A549 (cell line): ENCODE data around the gene FERMT1. TPM values are rescaled to one million over a fixed set of nuclear protein-coding genes. Genes with fewer than 3 reads are reported as not detected.
"Not testable (repeated sequence)": the region's sequence is repeated elsewhere in the genome, so short reads cannot be mapped to it uniquely, and the experiment has no call there.

Source experiments
- ATAC-seq, 2 experiments: fragments of 200-7000 bp in 1 of 2; fragments of >200 bp in 1 of 2; cut with Nextera tagmentation in 1 of 2; cut with Tn5 transposase in 1 of 2; 3 replicates each; pipeline versions ENCODE4 v1.8.0 to v1.9.1; 2018 to 2020; ENCODE audit warnings: mild to moderate bottlenecking in 1 of 2, moderate library complexity in 1 of 2
- CTCF ChIA-PET: fragments of 300-600 bp; sonication (Branson Sonifier 250); formaldehyde crosslinking; extraction: SDS; loops from one replicate; lab custom pipeline; 2021; ENCODE audit warnings: antibody characterized with exemption, inconsistent platforms; lab: Yijun Ruan, JAX
- POLR2A ChIA-PET: fragments of 350-600 bp; formaldehyde crosslinking; extraction: SDS; loops from one replicate; lab custom pipeline; 2021; ENCODE audit warnings: antibody characterized with exemption, inconsistent platforms; lab: Yijun Ruan, JAX
- DNase-seq, 2 experiments: peaks; one replicate each; pipeline versions ENCODE4 v3.0.0 to v3.0.0-alpha.2; 2011 to 2016; ENCODE audit warnings: low read depth in 1 of 2, low spot score in 1 of 2
- FAIRE-seq: peaks from 2 replicates; lab custom pipeline; 2011; peaks lifted over from hg19 to GRCh38; lab: Jason Lieb, UNC
- H3K27ac ChIP-seq, 2 experiments: fragments of >200 bp; sonication (Bioruptor Twin); formaldehyde crosslinking; 3 replicates each; pipeline ENCODE4 v1.5.1; 2016 to 2017
- H3K4me1 ChIP-seq: fragments of >200 bp; sonication (Bioruptor Twin); formaldehyde crosslinking; 3 replicates; pipeline ENCODE4 v1.6.1; 2016
- H3K4me2 ChIP-seq: fragments of >200 bp; sonication (Bioruptor Twin); formaldehyde crosslinking; 3 replicates; pipeline ENCODE4 v1.6.1; 2016
- H3K4me3 ChIP-seq: fragments of >200 bp; sonication (Bioruptor Twin); formaldehyde crosslinking; 3 replicates; pipeline ENCODE4 v1.5.1; 2016
- H3K9me3 ChIP-seq: fragments of >200 bp; sonication (Bioruptor Twin); formaldehyde crosslinking; 3 replicates; pipeline ENCODE4 v1.6.1; 2016
- CBX8 ChIP-seq: fragments of 200-600 bp; sonication (generic); IDR thresholded peaks from 2 replicates; pipeline ENCODE4 v1.6.1; 2016
- CEBPB ChIP-seq, 2 experiments: fragments of >200 bp in 1 of 2; sonication (Bioruptor Twin) in 1 of 2; formaldehyde crosslinking in 1 of 2; IDR thresholded peaks; 2 replicates each; pipeline ENCODE4 v1.6.1; 2012 to 2016
- CHD2 ChIP-seq: fragments of 150-350 bp; IDR thresholded peaks from 2 replicates; pipeline ENCODE4 v1.6.1; 2014; ENCODE audit warnings: low read length; ENCODE audit not compliant: partially characterized antibody
- EHMT2 ChIP-seq: fragments of 200-600 bp; sonication (generic); IDR thresholded peaks from 2 replicates; pipeline ENCODE4 v1.6.1; 2016; ENCODE audit warnings: antibody characterized with exemption, low read depth, mild to moderate bottlenecking, moderate library complexity
- ESRRA ChIP-seq: fragments of 150-350 bp; IDR thresholded peaks from 2 replicates; pipeline ENCODE4 v1.6.1; 2014; ENCODE audit warnings: mild to moderate bottlenecking, low read length, borderline replicate concordance
- FOSB ChIP-seq: fragments of 250-450 bp; sonication (Bioruptor Pico); IDR thresholded peaks from 2 replicates; pipeline ENCODE4 v1.5.0; 2020; ENCODE audit warnings: mild to moderate bottlenecking, moderate library complexity
- FOSL2 ChIP-seq, 2 experiments: fragments of 450-650 bp in 1 of 2; fragments of >200 bp in 1 of 2; sonication (Bioruptor Twin) in 1 of 2; formaldehyde crosslinking; IDR thresholded peaks; 2 replicates each; pipeline versions ENCODE4 v1.5.0 to v1.6.1; 2016 to 2020; ENCODE audit warnings: mild to moderate bottlenecking in 1 of 2, moderate library complexity in 1 of 2
- FOXS1 ChIP-seq: fragments of 250-450 bp; sonication (Bioruptor Pico); IDR thresholded peaks from 2 replicates; pipeline ENCODE4 v1.5.0; 2020; ENCODE audit warnings: mild to moderate bottlenecking, moderate library complexity
- GATA3 ChIP-seq: IDR thresholded peaks from 2 replicates; pipeline ENCODE4 v1.6.1; 2012; ENCODE audit warnings: borderline replicate concordance
- HEYL ChIP-seq: fragments of 250-450 bp; sonication (Bioruptor Pico); IDR thresholded peaks from 2 replicates; pipeline ENCODE4 v1.8.0; 2021; ENCODE audit warnings: mild to moderate bottlenecking, moderate library complexity
- HOXA7 ChIP-seq: fragments of 250-450 bp; sonication (Bioruptor Pico); IDR thresholded peaks from 2 replicates; pipeline ENCODE4 v1.5.0; 2020; ENCODE audit warnings: mild to moderate bottlenecking, moderate library complexity
- JUN ChIP-seq, 2 experiments: fragments of >200 bp; sonication (Bioruptor Twin); formaldehyde crosslinking; IDR thresholded peaks; 2 replicates in 1 of 2; 3 replicates in 1 of 2; pipeline ENCODE4 v1.6.1; 2016 to 2017
- JUNB ChIP-seq: fragments of >200 bp; sonication (Bioruptor Twin); formaldehyde crosslinking; IDR thresholded peaks from 2 replicates; pipeline ENCODE4 v1.6.1; 2016
- KDM5A ChIP-seq: fragments of 200-600 bp; sonication (generic); IDR thresholded peaks from 2 replicates; pipeline ENCODE4 v1.6.1; 2016; ENCODE audit warnings: antibody characterized with exemption, mild to moderate bottlenecking
- MAZ ChIP-seq: fragments of 150-350 bp; IDR thresholded peaks from 2 replicates; pipeline ENCODE4 v1.6.1; 2014; ENCODE audit warnings: antibody characterized with exemption, low read depth, low read length, borderline replicate concordance
- POLR2A ChIP-seq: IDR thresholded peaks from 2 replicates; pipeline ENCODE4 v1.6.1; 2012; ENCODE audit warnings: mild to moderate bottlenecking, low read length
- POLR2AphosphoS2 ChIP-seq: conservative IDR thresholded peaks from 2 replicates; pipeline ENCODE4 v1.6.1; 2012; ENCODE audit warnings: low read length, improper control_type of control experiment, inconsistent platforms
- RAD21 ChIP-seq, 2 experiments: fragments of >200 bp in 1 of 2; sonication (Bioruptor Twin) in 1 of 2; formaldehyde crosslinking in 1 of 2; IDR thresholded peaks in 1 of 2; conservative IDR thresholded peaks in 1 of 2; 2 replicates in 1 of 2; 3 replicates in 1 of 2; pipeline ENCODE4 v1.6.1; 2012 to 2018; ENCODE audit warnings: inconsistent platforms in 1 of 2
- RARB ChIP-seq: fragments of 250-450 bp; sonication (Bioruptor Pico); IDR thresholded peaks from 2 replicates; pipeline ENCODE4 v1.8.0; 2021; ENCODE audit warnings: mild to moderate bottlenecking, moderate library complexity
- RCOR1 ChIP-seq: fragments of 150-350 bp; IDR thresholded peaks from 2 replicates; pipeline ENCODE4 v1.6.1; 2014; ENCODE audit warnings: antibody characterized with exemption, low read length, low read depth
- RFX5 ChIP-seq: fragments of 450-650 bp; IDR thresholded peaks from 2 replicates; pipeline ENCODE4 v1.7.1; 2014; ENCODE audit warnings: antibody characterized with exemption, mild to moderate bottlenecking, moderate library complexity
- SREBF2 ChIP-seq: fragments of 450-650 bp; IDR thresholded peaks from 2 replicates; pipeline ENCODE4 v1.6.1; 2014; ENCODE audit warnings: mild to moderate bottlenecking, moderate library complexity
- TFCP2L1 ChIP-seq: fragments of 250-450 bp; sonication (Bioruptor Pico); IDR thresholded peaks from 2 replicates; pipeline ENCODE4 v1.5.0; 2021; ENCODE audit warnings: mild to moderate bottlenecking
- ZFP36 ChIP-seq: fragments of 450-650 bp; IDR thresholded peaks from 2 replicates; pipeline ENCODE4 v1.6.1; 2014; ENCODE audit warnings: borderline replicate concordance; ENCODE audit not compliant: partially characterized antibody
- ZNF302 ChIP-seq: fragments of 250-450 bp; sonication (Bioruptor Pico); IDR thresholded peaks from 2 replicates; pipeline ENCODE4 v1.9.0; 2021; ENCODE audit warnings: inconsistent platforms, mild to moderate bottlenecking, moderate library complexity
- ZSCAN20 ChIP-seq: fragments of 250-450 bp; sonication (Bioruptor Pico); IDR thresholded peaks from 2 replicates; pipeline ENCODE4 v1.8.0; 2022; ENCODE audit warnings: mild to moderate bottlenecking, moderate library complexity
- WGBS: methylation state at CpG from one replicate; pipeline ENCODE4 v1.1.6; 2017; ENCODE audit errors: missing lambda C conversion rate; 5-methylcytosine and 5-hydroxymethylcytosine counted together
- polyA plus RNA-seq, 4 experiments: library from polyadenylated mRNA; depleted of rRNA in 3 of 4; stranded (reverse); fragments of >200 nt; fragmentation: RNase III in 1 of 4; extraction: RNeasy Plus Mini Kit Qiagen cat#74134 plus additional on column Dnase treatment in 1 of 4; gene quantifications; 2 replicates in 3 of 4; 3 replicates in 1 of 4; pipeline ENCODE4 v1.2.3, GENCODE V29; 2011 to 2017
- TF ChIP-seq, protein P1 (sequence below): IDR thresholded peaks from 2 replicates; pipeline ENCODE4 v1.6.1; 2012
- TF ChIP-seq, protein P2 (sequence below): fragments of 150-350 bp; IDR thresholded peaks from 2 replicates; pipeline ENCODE4 v1.6.1; 2014; ENCODE audit warnings: low read depth, mild to moderate bottlenecking, low read length
- TF ChIP-seq, protein P3 (sequence below): fragments of 250-450 bp; sonication (Bioruptor Pico); IDR thresholded peaks from 2 replicates; pipeline ENCODE4 v1.5.0; 2020; ENCODE audit warnings: low read depth, mild to moderate bottlenecking, moderate library complexity

The FERMT1 gene
- polyA plus RNA-seq, 2 of the 4 experiments (the other 2 are of a cell fraction): 12.7 to 19.1 TPM

DNA sequence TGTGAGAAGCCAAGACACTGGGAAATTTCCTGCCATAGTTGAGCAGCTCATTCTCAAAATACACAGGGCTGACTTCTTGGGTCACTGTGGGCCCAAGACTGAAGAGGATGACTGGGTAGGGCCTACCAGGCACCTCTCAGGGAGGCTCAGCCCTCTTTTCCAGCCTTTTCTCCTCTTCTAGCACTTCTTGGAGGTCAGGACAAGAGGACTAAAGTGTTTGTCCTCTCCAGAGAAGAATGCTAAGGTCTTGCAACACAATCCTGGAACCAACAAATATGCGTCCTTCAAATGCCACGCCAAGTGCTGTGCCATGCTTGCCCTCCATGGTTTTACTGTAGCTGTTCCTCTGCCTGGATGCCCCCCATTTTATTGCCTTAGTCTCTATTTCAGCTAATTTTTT, 65.7 kb downstream of the FERMT1 start (continued):
- TF ChIP-seq TFCP2L1 (CRISPR knock-in tag) (no peak), JUN (IDR thresholded peaks at IDR 0.05) (no peak), CBX8 (no peak), CEBPB (IDR thresholded peaks at IDR 0.05) (no peak), HOXA7 (no peak), FOXS1 (no peak)

DNA sequence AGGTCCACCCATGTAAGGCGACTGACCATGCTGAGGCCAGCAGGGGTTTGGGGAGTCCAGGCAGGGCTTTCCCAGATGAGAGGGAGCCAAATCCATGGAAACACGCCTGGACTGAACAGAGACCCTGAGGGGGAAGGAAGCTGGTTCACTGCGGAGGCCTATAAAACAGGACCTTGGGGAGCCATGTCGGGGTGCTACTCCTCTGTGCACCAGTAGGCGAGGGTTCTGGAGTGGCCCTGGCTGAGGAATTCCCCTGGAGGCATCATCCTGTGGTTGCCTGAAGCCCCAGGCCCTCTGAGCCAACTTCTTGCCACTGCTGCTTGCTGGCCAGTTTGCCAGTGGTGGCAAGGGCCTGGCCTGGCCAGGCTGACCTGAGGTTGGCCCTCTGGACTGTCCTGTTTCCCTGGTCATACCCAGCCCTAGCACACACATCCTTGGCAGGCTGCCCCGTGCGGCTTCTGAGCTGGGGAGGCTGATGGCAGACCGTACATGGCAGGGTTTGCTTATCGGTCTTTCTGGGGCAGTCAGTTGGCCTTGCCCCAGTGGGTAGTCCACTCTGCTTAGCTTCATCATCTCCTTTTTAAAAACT, 66.8 kb downstream of the FERMT1 start:
- Histone ChIP-seq H3K4me2 (no peak overlapping the region), H3K4me1 (peaks cover 4% of the 10 kb centered on the region; the same call in 2 of the 3 replicates), H3K9me3 (no peaks in the 10 kb centered on the region), H3K4me3 (no peak overlapping the region), H3K27ac (no peak overlapping the region)
- POLR2A ChIA-PET: no interaction called here
- no peak for ATAC-seq
- WGBS: 72% methylated on average over 9 of the region's 9 CpGs
- CTCF ChIA-PET: interaction anchor here (1.1 to 1.4 kb wide), 3 partner anchors 21 to 527 kb away, joined by 3 to 5 read pairs (median 5); no protein-coding TSS in a partner anchor
- FAIRE-seq: no peak
- DNase-seq: no peak
- TF ChIP-seq CHD2 (no peak), TFCP2L1 (CRISPR knock-in tag) (no peak), ESRRA (no peak), POLR2AphosphoS2 (no peak), JUN (IDR thresholded peaks at IDR 0.05) (no peak), GATA3 (no peak), ZNF302 (CRISPR knock-in tag) (no peak), MAZ (no peak), KDM5A (no peak), RCOR1 (no peak), FOSB (CRISPR knock-in tag) (no peak), RAD21 (conservative IDR thresholded peaks at IDR 0.05 in 1 of 2, IDR thresholded peaks at IDR 0.05 in 1 of 2) (no peak), JUNB (no peak)
- TF ChIP-seq, protein P1, sequence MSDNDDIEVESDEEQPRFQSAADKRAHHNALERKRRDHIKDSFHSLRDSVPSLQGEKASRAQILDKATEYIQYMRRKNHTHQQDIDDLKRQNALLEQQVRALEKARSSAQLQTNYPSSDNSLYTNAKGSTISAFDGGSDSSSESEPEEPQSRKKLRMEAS: no peak
- TF ChIP-seq, protein P2, sequence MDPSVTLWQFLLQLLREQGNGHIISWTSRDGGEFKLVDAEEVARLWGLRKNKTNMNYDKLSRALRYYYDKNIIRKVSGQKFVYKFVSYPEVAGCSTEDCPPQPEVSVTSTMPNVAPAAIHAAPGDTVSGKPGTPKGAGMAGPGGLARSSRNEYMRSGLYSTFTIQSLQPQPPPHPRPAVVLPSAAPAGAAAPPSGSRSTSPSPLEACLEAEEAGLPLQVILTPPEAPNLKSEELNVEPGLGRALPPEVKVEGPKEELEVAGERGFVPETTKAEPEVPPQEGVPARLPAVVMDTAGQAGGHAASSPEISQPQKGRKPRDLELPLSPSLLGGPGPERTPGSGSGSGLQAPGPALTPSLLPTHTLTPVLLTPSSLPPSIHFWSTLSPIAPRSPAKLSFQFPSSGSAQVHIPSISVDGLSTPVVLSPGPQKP: no peak

DNA sequence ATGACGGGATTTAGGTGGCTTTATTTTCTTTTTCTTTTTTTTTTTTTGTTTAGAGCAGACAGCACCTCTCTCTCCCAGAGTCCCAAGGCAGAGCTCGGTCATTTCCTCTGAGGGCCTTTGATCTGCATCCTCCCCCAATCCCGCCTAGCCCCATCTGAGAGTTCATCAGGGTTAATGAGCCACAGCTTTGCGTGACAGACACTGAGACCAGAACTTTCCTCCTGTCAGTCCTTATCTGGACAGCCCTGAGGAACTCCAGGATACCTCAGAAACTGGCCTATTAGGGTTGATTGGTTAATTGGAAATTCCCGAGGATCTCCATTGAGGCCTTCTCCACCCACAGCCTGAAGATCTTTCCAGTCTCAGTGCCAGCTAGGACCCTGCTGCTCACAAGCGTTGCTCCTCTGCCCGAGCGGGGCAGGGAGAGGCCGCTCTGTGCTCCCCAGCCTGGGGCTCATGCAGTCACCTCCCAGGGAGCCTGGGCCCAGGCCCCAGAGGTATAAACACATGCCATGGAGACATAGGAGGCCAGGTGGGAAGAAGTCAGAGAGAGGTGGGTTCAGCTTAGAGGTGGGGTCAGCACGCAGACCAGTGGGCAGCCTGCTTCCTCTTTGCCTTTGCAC, 67.6 kb downstream of the FERMT1 start:
- no peak overlapping the region for H3K4me3 ChIP-seq
- peaks cover 4% of the 10 kb centered on the region; the same call in 2 of the 3 replicates for H3K4me1 ChIP-seq
- ATAC-seq: no peak
- no peak overlapping the region for H3K27ac ChIP-seq
- WGBS: 83% methylated on average over 9 of the region's 10 CpGs
- CTCF ChIA-PET: interaction anchor here (1.3 to 1.4 kb wide), 2 partner anchors 22 to 525 kb away, joined by 5 read pairs; no protein-coding TSS in a partner anchor
- TF ChIP-seq CBX8 (no peak), RCOR1 (no peak), ZSCAN20 (CRISPR knock-in tag) (no peak), SREBF2 (no peak), POLR2A (no peak), EHMT2 (no peak), HEYL (CRISPR knock-in tag) (no peak), RFX5 (no peak), ZFP36 (no peak), FOSL2 (IDR thresholded peaks at IDR 0.05) (no peak), FOSL2 (CRISPR knock-in tag; IDR thresholded peaks at IDR 0.05) (no peak), RARB (CRISPR knock-in tag) (no peak), FOSB (CRISPR knock-in tag) (no peak), JUN (IDR thresholded peaks at IDR 0.05) (no peak), JUNB (no peak)
- TF ChIP-seq, protein P3, sequence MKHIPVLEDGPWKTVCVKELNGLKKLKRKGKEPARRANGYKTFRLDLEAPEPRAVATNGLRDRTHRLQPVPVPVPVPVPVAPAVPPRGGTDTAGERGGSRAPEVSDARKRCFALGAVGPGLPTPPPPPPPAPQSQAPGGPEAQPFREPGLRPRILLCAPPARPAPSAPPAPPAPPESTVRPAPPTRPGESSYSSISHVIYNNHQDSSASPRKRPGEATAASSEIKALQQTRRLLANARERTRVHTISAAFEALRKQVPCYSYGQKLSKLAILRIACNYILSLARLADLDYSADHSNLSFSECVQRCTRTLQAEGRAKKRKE (CRISPR knock-in tag): no peak
- TF ChIP-seq, all 56 proteins: peak for 0
- POLR2A ChIA-PET: no interaction called here
- Histone ChIP-seq H3K9me3 (no peaks in the 10 kb centered on the region), H3K4me2 (no peak overlapping the region)
- DNase-seq: no peak
- FAIRE-seq: no peak

DNA sequence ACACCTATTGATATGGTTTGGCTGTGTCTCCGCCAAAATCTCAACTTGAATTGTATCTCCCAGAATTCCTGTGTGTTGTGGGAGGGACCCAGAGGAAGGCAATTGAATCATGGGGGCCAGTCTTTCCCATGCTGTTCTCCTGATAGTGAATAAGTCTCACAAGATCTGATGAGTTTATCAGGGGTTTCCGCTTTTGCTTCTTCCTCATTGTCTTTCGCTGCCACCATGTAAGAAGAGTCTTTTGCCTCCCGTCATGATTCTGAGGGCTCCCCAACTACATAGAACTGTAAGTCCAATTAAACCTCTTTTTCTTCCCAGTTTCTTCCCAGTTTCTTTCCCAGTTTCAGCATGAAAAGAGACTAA, 68.2 kb downstream of the FERMT1 start:
- POLR2A ChIA-PET: interaction anchor here (0.6 kb wide), 1 partner anchor 510 kb away, joined by 4 read pairs; no protein-coding TSS in a partner anchor
- WGBS: 89% methylated on average over 4 of the region's 4 CpGs
- not testable (repeated sequence) for ATAC-seq, H3K4me1 ChIP-seq, H3K4me2 ChIP-seq, FAIRE-seq, H3K4me3 ChIP-seq, H3K27ac ChIP-seq, H3K9me3 ChIP-seq, DNase-seq
- CTCF ChIA-PET: interaction anchor here (1.3 to 1.4 kb wide), 2 partner anchors 23 to 525 kb away, joined by 5 read pairs; no protein-coding TSS in a partner anchor
